GM12878 (cell line): ENCODE measurements around the gene RAP1GAP2. TPM values are rescaled to one million over a fixed set of nuclear protein-coding genes. Genes with fewer than 3 reads are reported as not detected.
A peak's percentile ranks its signal among the peaks of the same experiment; 100 is the strongest.

ENCODE experiments used
- BCL11A ChIP-seq: IDR thresholded peaks from 2 replicates; pipeline ENCODE4 v1.6.1; 2011; ENCODE audit warnings: low read depth, low read length
- CBX5 ChIP-seq: sonication (generic); IDR thresholded peaks from 2 replicates; pipeline ENCODE4 v1.6.1; 2016; ENCODE audit warnings: low read depth, moderate library complexity, mild to moderate bottlenecking, inconsistent platforms
- CEBPB ChIP-seq, 2 experiments: fragments of 150-350 bp in 1 of 2; IDR thresholded peaks; 2 replicates each; pipeline ENCODE4 v1.6.1; 2012 to 2014; ENCODE audit warnings: low read depth in 2 of 2, low read length in 2 of 2, borderline replicate concordance in 1 of 2, inconsistent platforms in 1 of 2
- E2F8 ChIP-seq: fragments of 450-650 bp; IDR thresholded peaks from 2 replicates; pipeline ENCODE4 v1.6.1; 2018; ENCODE audit warnings: mild to moderate bottlenecking, low read depth, moderate library complexity; ENCODE audit not compliant: partially characterized antibody
- FOS ChIP-seq: IDR thresholded peaks from 3 replicates; pipeline ENCODE4 v1.6.1; 2011; ENCODE audit warnings: borderline replicate concordance; ENCODE audit not compliant: insufficient read length; ENCODE audit errors: extremely low read depth
- GABPA ChIP-seq: IDR thresholded peaks from 2 replicates; pipeline ENCODE4 v1.6.1; 2014; ENCODE audit warnings: antibody characterized with exemption, low read depth, mild to moderate bottlenecking, inconsistent platforms
- HDAC2 ChIP-seq: fragments of 200-600 bp; sonication (generic); IDR thresholded peaks from 2 replicates; pipeline ENCODE4 v1.6.1; 2017
- HSF1 ChIP-seq: fragments of 150-350 bp; IDR thresholded peaks from 2 replicates; pipeline ENCODE4 v1.6.1; 2014; ENCODE audit warnings: mild to moderate bottlenecking, low read depth, low read length
- KLF5 ChIP-seq: fragments of 450-650 bp; IDR thresholded peaks from 2 replicates; pipeline ENCODE4 v1.6.1; 2014; ENCODE audit warnings: mild to moderate bottlenecking; ENCODE audit not compliant: partially characterized antibody
- NFXL1 ChIP-seq: fragments of 450-650 bp; IDR thresholded peaks from 2 replicates; pipeline ENCODE4 v1.6.1; 2017; ENCODE audit warnings: antibody characterized with exemption, mild to moderate bottlenecking, borderline replicate concordance
- PAX5 ChIP-seq: IDR thresholded peaks from 2 replicates; pipeline ENCODE4 v1.6.1; 2011; ENCODE audit warnings: low read depth, low read length, borderline replicate concordance
- RFX5 ChIP-seq: IDR thresholded peaks from 2 replicates; pipeline ENCODE4 v1.6.1; 2011; ENCODE audit warnings: low read depth, low read length, improper control_type of control experiment
- SKIL ChIP-seq: fragments of 450-650 bp; IDR thresholded peaks from 2 replicates; pipeline ENCODE4 v1.6.1; 2017; ENCODE audit warnings: mild to moderate bottlenecking, low read depth, inconsistent platforms; ENCODE audit not compliant: poor library complexity, severe bottlenecking
- STAT3 ChIP-seq: IDR thresholded peaks from 2 replicates; pipeline ENCODE4 v1.6.1; 2011; ENCODE audit warnings: low read depth, low read length, improper control_type of control experiment
- YBX1 ChIP-seq: fragments of 450-650 bp; IDR thresholded peaks from 2 replicates; pipeline ENCODE4 v1.6.1; 2016; ENCODE audit warnings: antibody characterized with exemption
- ZBED1 ChIP-seq: IDR thresholded peaks from 2 replicates; pipeline ENCODE4 v1.6.1; 2016; ENCODE audit warnings: borderline replicate concordance
- polyA plus RNA-seq, 11 experiments: library from polyadenylated mRNA; depleted of rRNA in 4 of 11; unstranded in 6 of 11; stranded (reverse) in 5 of 11; fragments of >200 nt; fragmentation: Nextera tagmentation in 4 of 11; fragmentation: Illumina TruSeq in 1 of 11; extraction: Ambion mirVana in 4 of 11; extraction: Trizol in 1 of 11; gene quantifications; 1 replicate in 1 of 11; 2 replicates in 10 of 11; pipeline versions ENCODE4 v1.2.1 to v1.2.3, GENCODE V29; 2011 to 2016; ENCODE audit warnings: inconsistent platforms in 2 of 11, missing spikeins in 2 of 11, low read depth in 1 of 11
- total RNA-seq, 4 experiments: library from RNA; depleted of rRNA in 3 of 4; stranded (reverse); fragments of >200 nt in 3 of 4; fragmentation: Illumina TruSeq in 1 of 4; extraction: Trizol in 1 of 4; gene quantifications; 2 replicates each; pipeline versions ENCODE4 v1.2.1 to v1.2.3, GENCODE V29; 2013 to 2021
- TF ChIP-seq, protein P1 (sequence below): IDR thresholded peaks from 2 replicates; pipeline ENCODE4 v1.6.1; 2012; ENCODE audit warnings: low read depth, low read length, improper control_type of control experiment
- TF ChIP-seq, protein P2 (sequence below): IDR thresholded peaks from 2 replicates; pipeline ENCODE4 v1.6.1; 2011; ENCODE audit warnings: borderline replicate concordance, low read depth, mild to moderate bottlenecking, moderate library complexity, low read length; ENCODE audit not compliant: insufficient read depth, poor library complexity, severe bottlenecking
- TF ChIP-seq, protein P3 (sequence below): fragments of 450-650 bp; IDR thresholded peaks from 2 replicates; pipeline ENCODE4 v1.6.1; 2017; ENCODE audit warnings: mild to moderate bottlenecking

RAP1GAP2 gene
- total and polyA plus RNA-seq, 10 of the 15 experiments (the other 5 are each of a cell fraction or from before 2014, with no cell fraction given): 0.03 to 0.95 (median 0.49) TPM; not detected in 2

DNA sequence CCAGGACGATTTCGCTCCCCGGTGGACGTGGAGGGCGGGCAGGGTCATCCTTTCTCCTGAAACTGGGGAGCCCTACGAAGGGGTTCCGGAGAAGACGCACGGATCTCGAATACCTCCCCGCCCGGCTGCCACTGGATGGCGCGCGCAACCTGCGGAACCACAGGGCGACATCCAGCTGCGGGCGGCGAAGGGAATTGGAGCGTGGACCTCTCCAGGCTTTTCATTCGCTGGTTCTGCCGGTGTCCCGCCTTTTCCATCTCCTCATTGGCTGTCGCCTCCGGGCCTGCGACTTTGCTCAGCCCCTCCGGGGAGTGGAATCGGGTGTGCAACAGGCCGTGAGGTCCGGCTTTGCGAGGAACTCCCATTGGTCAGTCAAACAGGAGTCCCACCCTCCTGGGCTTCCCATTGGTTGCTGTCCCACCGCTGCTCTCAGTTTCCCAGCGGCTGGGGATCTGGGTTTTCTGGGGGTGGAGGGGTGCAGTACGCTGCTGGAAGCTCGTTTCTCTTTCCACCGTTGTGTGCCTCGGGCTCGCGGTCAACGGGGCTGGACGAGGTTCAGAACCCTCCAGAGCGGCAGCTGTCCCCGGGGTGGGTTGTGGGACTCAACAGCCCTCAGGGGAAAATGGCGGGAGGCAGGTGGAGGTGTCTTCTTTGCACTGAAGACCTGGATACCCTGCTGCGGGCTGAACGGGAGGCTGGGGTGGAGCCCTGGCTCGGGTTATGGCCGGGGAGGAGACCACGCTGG, 252.7 kb downstream of the RAP1GAP2 start (continued):
- TF ChIP-seq, protein P1, sequence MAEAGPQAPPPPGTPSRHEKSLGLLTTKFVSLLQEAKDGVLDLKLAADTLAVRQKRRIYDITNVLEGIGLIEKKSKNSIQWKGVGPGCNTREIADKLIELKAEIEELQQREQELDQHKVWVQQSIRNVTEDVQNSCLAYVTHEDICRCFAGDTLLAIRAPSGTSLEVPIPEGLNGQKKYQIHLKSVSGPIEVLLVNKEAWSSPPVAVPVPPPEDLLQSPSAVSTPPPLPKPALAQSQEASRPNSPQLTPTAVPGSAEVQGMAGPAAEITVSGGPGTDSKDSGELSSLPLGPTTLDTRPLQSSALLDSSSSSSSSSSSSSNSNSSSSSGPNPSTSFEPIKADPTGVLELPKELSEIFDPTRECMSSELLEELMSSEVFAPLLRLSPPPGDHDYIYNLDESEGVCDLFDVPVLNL: no peak
- TF ChIP-seq HSF1 (no peak), E2F8 (no peak), KLF5 (no peak), RFX5 (no peak; the same call in 1 of the 2 replicates), YBX1 (no peak), NFXL1 (no peak), FOS (peak; percentile 69), SKIL (no peak), PAX5 (peak; percentile 70; the same call in 1 of the 2 replicates), GABPA (peak; percentile 68), HDAC2 (no peak), CEBPB (IDR thresholded peaks at IDR 0.05; ENCODE audit: borderline replicate concordance in 1 of 2, low read depth in 2 of 2, low read length in 2 of 2) (no peak), STAT3 (no peak), BCL11A (no peak), CBX5 (no peak), ZBED1 (no peak)
- TF ChIP-seq, protein P2, sequence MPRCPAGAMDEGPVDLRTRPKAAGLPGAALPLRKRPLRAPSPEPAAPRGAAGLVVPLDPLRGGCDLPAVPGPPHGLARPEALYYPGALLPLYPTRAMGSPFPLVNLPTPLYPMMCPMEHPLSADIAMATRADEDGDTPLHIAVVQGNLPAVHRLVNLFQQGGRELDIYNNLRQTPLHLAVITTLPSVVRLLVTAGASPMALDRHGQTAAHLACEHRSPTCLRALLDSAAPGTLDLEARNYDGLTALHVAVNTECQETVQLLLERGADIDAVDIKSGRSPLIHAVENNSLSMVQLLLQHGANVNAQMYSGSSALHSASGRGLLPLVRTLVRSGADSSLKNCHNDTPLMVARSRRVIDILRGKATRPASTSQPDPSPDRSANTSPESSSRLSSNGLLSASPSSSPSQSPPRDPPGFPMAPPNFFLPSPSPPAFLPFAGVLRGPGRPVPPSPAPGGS: no peak
- TF ChIP-seq, protein P3, sequence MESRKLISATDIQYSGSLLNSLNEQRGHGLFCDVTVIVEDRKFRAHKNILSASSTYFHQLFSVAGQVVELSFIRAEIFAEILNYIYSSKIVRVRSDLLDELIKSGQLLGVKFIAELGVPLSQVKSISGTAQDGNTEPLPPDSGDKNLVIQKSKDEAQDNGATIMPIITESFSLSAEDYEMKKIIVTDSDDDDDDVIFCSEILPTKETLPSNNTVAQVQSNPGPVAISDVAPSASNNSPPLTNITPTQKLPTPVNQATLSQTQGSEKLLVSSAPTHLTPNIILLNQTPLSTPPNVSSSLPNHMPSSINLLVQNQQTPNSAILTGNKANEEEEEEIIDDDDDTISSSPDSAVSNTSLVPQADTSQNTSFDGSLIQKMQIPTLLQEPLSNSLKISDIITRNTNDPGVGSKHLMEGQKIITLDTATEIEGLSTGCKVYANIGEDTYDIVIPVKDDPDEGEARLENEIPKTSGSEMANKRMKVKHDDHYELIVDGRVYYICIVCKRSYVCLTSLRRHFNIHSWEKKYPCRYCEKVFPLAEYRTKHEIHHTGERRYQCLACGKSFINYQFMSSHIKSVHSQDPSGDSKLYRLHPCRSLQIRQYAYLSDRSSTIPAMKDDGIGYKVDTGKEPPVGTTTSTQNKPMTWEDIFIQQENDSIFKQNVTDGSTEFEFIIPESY: no peak
